BJ (cell line): ENCODE measurements around the gene GARIN5B. TPM values are rescaled to one million over a fixed set of nuclear protein-coding genes. Genes with fewer than 3 reads are reported as not detected.

Experiments
- CTCF ChIA-PET: fragments of 350-600 bp; formaldehyde crosslinking; extraction: SDS; loops from one replicate; lab custom pipeline; 2021; ENCODE audit warnings: antibody characterized with exemption, inconsistent platforms; lab: Yijun Ruan, JAX
- POLR2A ChIA-PET: fragments of 300-600 bp; sonication (Branson Sonifier 250); formaldehyde crosslinking; extraction: SDS; loops from one replicate; lab custom pipeline; 2021; ENCODE audit warnings: antibody characterized with exemption; lab: Charles Lee
- DNase-seq: peaks from one replicate; pipeline ENCODE4 v3.0.0-alpha.2; 2011; ENCODE audit warnings: low read depth
- H3K27me3 ChIP-seq: 2 replicates; pipeline ENCODE4 v1.6.0; 2011; ENCODE audit warnings: low read length; ENCODE audit not compliant: control insufficient read depth, insufficient read depth
- H3K36me3 ChIP-seq: 2 replicates; pipeline ENCODE4 v1.5.1; 2011; ENCODE audit warnings: low read length; ENCODE audit not compliant: control insufficient read depth, insufficient read depth
- H3K4me3 ChIP-seq: 2 replicates; pipeline ENCODE4 v1.5.1; 2011; ENCODE audit warnings: low read depth, mild to moderate bottlenecking, control low read depth, low read length
- CTCF ChIP-seq: IDR thresholded peaks from 2 replicates; pipeline ENCODE4 v1.5.1; 2011; ENCODE audit warnings: low read depth, mild to moderate bottlenecking, control low read depth, inconsistent platforms, low read length, moderate library complexity; ENCODE audit not compliant: insufficient read depth
- polyA plus RNA-seq: library from polyadenylated mRNA; depleted of rRNA; stranded (reverse); fragments of >200 nt; gene quantifications from 2 replicates; pipeline ENCODE4 v1.2.3, GENCODE V29; 2011

The GARIN5B gene
- polyA plus RNA-seq, 1 experiment: 0.02 TPM

DNA sequence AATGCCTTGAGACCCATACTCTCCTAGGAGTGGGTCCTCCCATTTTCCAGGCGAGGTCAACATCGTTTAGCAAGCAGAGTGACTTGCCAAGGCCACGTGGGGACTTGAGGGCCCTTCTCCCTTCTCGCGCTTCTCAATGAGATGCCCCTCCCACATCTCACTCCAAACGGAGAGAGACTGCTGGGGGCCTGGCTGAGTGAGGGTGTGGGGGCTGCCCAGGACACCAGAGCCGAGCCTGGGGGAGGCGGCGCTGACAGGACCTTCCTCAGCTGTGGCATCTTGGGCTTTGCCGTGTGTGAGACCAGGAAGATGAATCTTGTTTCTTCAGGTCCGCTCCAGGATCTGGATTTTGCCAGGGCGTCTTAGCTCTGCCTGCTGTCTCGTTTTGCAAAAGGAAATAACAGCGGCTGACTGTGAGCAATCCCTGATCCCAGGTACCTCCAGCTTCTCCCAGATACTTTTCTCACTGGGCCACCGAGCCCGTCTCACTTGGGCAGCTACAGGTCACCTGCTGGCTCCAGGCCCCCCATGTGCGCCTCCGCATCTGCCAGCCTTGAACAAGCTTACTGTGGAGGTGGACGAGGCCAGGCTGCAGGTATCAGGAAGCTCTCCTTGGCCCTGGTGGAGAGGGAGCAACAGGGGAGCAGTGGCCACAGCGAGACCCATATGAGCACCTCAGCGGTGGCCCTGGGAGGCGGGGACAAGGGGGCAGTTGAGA, 14.6 kb downstream of the GARIN5B start:
- no peak overlapping the region for H3K4me3 ChIP-seq
- DNase-seq: no peak
- no peak for TF ChIP-seq CTCF
- ChIA-PET POLR2A (no interaction called here), CTCF (interaction anchor here (1.5 kb wide), 1 partner anchor 207 kb away, joined by 3 read pairs; no protein-coding TSS in a partner anchor)
- peaks cover 10% of the 10 kb centered on the region for H3K27me3 ChIP-seq
- peaks cover 5% of the 10 kb centered on the region for H3K36me3 ChIP-seq

GRCh38 chr19:55347442-55348009, 15.5 kb downstream of the GARIN5B start:
- Histone ChIP-seq H3K4me3 (no peak overlapping the region), H3K27me3 (peaks cover 4% of the 10 kb centered on the region; the same call in 1 of the 2 replicates), H3K36me3 (peaks cover 14% of the 10 kb centered on the region)
- CTCF ChIA-PET: no interaction called here
- no peak for DNase-seq
- POLR2A ChIA-PET: no interaction called here
- no peak for TF ChIP-seq CTCF

DNA sequence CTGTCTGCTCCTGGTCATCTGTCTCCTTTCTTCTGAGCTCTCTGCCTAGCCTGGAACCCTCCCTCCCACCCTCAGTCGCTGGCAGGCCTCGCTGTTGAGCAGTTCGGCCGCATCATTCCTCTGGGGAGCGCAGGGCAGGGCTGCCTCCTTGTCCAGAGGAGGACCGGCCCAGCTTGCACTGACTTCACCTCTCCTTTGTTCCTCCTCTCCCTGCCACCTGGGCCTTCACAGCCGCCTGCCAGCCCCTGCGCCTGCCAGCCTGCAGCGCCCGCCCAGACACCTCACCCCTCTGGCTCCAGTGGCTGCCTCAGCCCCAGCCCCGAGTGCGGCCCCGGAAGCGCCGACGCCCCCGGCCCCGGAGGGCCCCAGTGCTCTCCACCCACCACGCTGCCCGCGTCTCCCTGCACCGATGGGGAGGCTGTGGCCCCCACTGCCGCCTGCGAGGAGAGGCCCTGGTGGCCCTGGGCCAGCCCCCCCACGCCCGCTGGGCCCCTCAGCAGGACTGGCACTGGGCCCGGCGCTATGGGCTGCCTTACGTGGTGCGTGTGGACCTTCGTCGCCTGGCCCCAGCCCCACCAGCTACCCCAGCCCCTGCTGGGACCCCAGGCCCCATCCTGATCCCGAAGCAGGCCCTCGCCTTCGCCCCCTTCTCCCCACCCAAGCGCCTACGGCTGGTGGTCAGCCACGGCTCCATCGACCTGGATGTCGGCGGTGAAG, 16.2 kb downstream of the GARIN5B start:
- no peak for TF ChIP-seq CTCF
- 0 out of 2 replicates have a peak, but pooled peaks cover 1% of the 10 kb centered on the region for H3K27me3 ChIP-seq
- peaks cover 16% of the 10 kb centered on the region for H3K36me3 ChIP-seq
- no peak overlapping the region for H3K4me3 ChIP-seq
- DNase-seq: no peak
- POLR2A ChIA-PET: no interaction called here
- CTCF ChIA-PET: no interaction called here

GRCh38 chr19:55345818-55346724, 17.0 kb downstream of the GARIN5B start:
- Histone ChIP-seq H3K36me3 (peaks cover 18% of the 10 kb centered on the region), H3K27me3 (no peaks in the 10 kb centered on the region), H3K4me3 (no peak overlapping the region)
- POLR2A ChIA-PET: no interaction called here
- TF ChIP-seq CTCF: no peak
- CTCF ChIA-PET: no interaction called here
- no peak for DNase-seq
